Measurements from ENCODE around the gene CRHR1. TPM values are rescaled to one million over a fixed set of nuclear protein-coding genes. Genes with fewer than 3 reads are reported as not detected.
"Not testable (repeated sequence)": the region's sequence is repeated elsewhere in the genome, so short reads cannot be mapped to it uniquely, and the experiment has no call there.

CRHR1 gene
- total RNA-seq, 4 donors from 2014 or later: 0.40 TPM; not detected in 3

DNA sequence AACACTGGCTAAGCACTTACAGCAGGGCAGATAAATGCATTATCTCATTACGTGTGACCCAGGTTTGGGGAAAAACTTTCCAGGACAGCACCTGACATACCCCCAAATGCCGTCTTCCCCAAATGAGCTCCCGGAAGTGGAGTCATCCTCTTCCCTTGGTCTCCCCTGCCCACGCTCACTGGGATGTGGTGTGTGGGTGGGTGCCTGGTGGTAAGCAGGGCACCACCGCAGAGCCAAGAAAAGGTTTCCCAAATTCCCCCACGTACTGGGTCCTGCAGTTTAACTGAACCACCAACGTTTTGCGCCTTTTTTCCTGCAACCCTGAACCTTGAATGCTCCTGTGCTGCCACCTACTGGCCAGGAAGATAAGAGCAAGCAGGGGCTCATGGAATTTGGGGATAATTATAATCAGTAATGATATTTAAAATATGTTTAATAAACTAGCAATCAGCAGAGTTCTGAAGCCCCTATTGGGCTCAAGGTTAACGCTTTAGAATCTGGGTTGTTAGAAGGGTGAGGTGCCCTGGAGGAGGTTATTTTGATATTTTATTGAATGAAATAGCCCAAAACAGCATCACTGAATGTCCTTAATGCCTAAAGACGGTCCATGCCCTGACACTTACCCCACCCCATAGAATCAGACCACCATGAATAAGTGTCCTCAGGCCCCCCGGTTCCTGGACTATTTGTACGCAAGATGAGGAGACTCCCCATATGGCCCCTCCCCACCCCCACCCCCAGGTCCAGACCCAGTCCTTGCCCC lies 68.6 kb downstream of the CRHR1 start:
- no peak for TF ChIP-seq POLR2A (IDR thresholded peaks at IDR 0.05)
- TF ChIP-seq CTCF (IDR thresholded peaks at IDR 0.05): peak; percentile 59 to 88 (median 74)
- DNase-seq: peak; percentile 53 to 77 (median 56)
- no peak overlapping the region for H3K27ac ChIP-seq
- H3K27me3 ChIP-seq: no peaks in the 10 kb centered on the region
- H3K4me3 ChIP-seq: no peak overlapping the region
- no peaks in the 10 kb centered on the region for H3K9me3 ChIP-seq
- H3K4me1 ChIP-seq: no peaks in the 10 kb centered on the region
- H3K36me3 ChIP-seq: no peaks in the 10 kb centered on the region

DNA sequence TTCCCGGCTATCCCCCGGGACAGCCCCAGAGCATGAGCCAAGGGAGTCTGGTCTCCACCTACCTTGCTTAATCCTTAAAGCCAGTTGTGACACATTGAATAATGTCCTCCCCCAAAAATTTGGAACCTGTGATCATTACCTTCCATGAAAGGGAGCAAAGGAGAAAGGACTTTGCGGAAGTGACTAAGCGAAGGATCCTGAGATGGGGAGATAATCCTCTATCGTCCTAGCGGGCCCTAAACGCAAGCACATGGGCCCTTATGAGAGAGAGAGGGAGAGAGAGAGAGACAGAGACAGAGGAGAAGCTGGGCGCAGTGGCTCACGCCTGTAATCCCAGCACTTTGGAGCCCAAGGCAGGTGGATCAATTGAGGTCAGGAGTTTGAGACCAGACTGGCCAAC lies 70.1 kb downstream of the CRHR1 start:
- TF ChIP-seq POLR2A (IDR thresholded peaks at IDR 0.05) (no peak), CTCF (IDR thresholded peaks at IDR 0.05) (no peak)
- Histone ChIP-seq H3K27me3 (no peaks in the 10 kb centered on the region), H3K9me3 (no peaks in the 10 kb centered on the region), H3K27ac (no peak overlapping the region), H3K4me3 (no peak overlapping the region), H3K36me3 (no peaks in the 10 kb centered on the region), H3K4me1 (no peaks in the 10 kb centered on the region)
- no peak for DNase-seq

DNA sequence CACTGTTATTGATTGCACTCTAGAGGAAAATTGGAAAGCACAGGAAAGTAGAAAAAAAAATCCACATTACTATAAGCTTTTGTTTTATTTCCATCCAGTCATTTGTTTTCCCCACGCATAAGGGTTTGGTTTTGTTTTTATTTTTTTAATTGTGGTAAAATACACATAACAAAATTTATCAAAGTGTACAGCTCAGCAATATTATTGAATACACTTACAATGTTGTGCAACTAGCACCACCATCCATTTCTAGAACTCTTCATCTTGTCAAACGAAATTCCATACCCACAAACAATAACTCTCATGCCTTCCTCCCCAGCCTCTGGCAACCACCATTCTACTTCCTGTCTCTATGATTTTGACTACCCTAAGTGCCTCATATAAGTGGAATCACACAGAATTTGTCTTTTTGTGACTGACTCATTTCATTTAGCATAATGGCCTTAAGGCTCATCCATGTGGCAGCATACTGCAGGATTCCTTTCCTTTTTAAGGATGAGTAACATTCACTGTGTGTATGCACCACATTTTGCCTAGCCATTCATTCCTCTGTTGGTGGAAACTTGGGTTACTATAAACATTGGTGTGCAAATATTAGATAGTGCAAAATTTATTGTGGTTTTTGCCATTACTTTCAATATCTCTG lies 71.7 kb downstream of the CRHR1 start:
- H3K4me3 ChIP-seq: no peak overlapping the region
- H3K9me3 ChIP-seq: no peaks in the 10 kb centered on the region
- no peaks in the 10 kb centered on the region for H3K4me1 ChIP-seq
- H3K27ac ChIP-seq: no peak overlapping the region
- H3K36me3 ChIP-seq: no peaks in the 10 kb centered on the region
- DNase-seq: no peak
- H3K27me3 ChIP-seq: no peaks in the 10 kb centered on the region
- no peak for TF ChIP-seq CTCF (IDR thresholded peaks at IDR 0.05)
- no peak for TF ChIP-seq POLR2A (IDR thresholded peaks at IDR 0.05)

GRCh38 chr17:45857977-45858708 lies 74.0 kb downstream of the CRHR1 start:
- H3K27ac ChIP-seq: no peak overlapping the region
- H3K9me3 ChIP-seq: no peaks in the 10 kb centered on the region
- H3K4me3 ChIP-seq: no peak overlapping the region
- H3K36me3 ChIP-seq: no peaks in the 10 kb centered on the region
- no peak for DNase-seq
- H3K4me1 ChIP-seq: no peaks in the 10 kb centered on the region
- no peaks in the 10 kb centered on the region for H3K27me3 ChIP-seq
- TF ChIP-seq POLR2A (IDR thresholded peaks at IDR 0.05) (no peak), CTCF (IDR thresholded peaks at IDR 0.05) (no peak)

GRCh38 chr17:45861165-45861564 lies 77.0 kb downstream of the CRHR1 start:
- no peak overlapping the region for H3K27ac ChIP-seq
- DNase-seq: no peak
- H3K4me1 ChIP-seq: no peaks in the 10 kb centered on the region
- no peaks in the 10 kb centered on the region for H3K9me3 ChIP-seq
- TF ChIP-seq POLR2A (IDR thresholded peaks at IDR 0.05): no peak
- TF ChIP-seq CTCF (IDR thresholded peaks at IDR 0.05): no peak
- H3K27me3 ChIP-seq: no peaks in the 10 kb centered on the region
- H3K4me3 ChIP-seq: no peak overlapping the region
- no peaks in the 10 kb centered on the region for H3K36me3 ChIP-seq

GRCh38 chr17:45862127-45862526 lies 78.0 kb downstream of the CRHR1 start:
- H3K36me3 ChIP-seq, H3K9me3 ChIP-seq, H3K4me1 ChIP-seq, H3K27ac ChIP-seq, H3K4me3 ChIP-seq, H3K27me3 ChIP-seq, DNase-seq: not testable (repeated sequence)
